A549 (cell line): Measurements from ENCODE around the gene LRIG3.

Source experiments
- EP300 ChIP-seq, 2 experiments: fragments of >200 bp; sonication (Bioruptor Twin); formaldehyde crosslinking; IDR thresholded peaks; 2 replicates in 1 of 2; 3 replicates in 1 of 2; pipeline ENCODE4 v1.6.1; 2016 to 2017
- ESRRA ChIP-seq: fragments of 150-350 bp; IDR thresholded peaks from 2 replicates; pipeline ENCODE4 v1.6.1; 2014; ENCODE audit warnings: mild to moderate bottlenecking, low read length, borderline replicate concordance
- GATA3 ChIP-seq: IDR thresholded peaks from 2 replicates; pipeline ENCODE4 v1.6.1; 2012; ENCODE audit warnings: borderline replicate concordance
- PHF8 ChIP-seq: fragments of 200-600 bp; sonication (generic); IDR thresholded peaks from 2 replicates; pipeline ENCODE4 v1.6.1; 2016; ENCODE audit warnings: low read depth, mild to moderate bottlenecking, antibody characterized with exemption, moderate library complexity, borderline replicate concordance
- SMC3 ChIP-seq: fragments of >200 bp; sonication (Bioruptor Twin); formaldehyde crosslinking; IDR thresholded peaks from 3 replicates; pipeline ENCODE4 v1.6.1; 2018; ENCODE audit warnings: inconsistent platforms
- TF ChIP-seq, protein P1 (sequence below): IDR thresholded peaks from 2 replicates; pipeline ENCODE4 v1.6.1; 2012
- TF ChIP-seq, protein P2 (sequence below): fragments of >200 bp; sonication (Bioruptor Twin); formaldehyde crosslinking; IDR thresholded peaks from 3 replicates; pipeline ENCODE4 v1.5.1; 2016

GRCh38 chr12:58870595-58870994 lies 49.7 kb downstream of the LRIG3 start:
- TF ChIP-seq, protein P1, sequence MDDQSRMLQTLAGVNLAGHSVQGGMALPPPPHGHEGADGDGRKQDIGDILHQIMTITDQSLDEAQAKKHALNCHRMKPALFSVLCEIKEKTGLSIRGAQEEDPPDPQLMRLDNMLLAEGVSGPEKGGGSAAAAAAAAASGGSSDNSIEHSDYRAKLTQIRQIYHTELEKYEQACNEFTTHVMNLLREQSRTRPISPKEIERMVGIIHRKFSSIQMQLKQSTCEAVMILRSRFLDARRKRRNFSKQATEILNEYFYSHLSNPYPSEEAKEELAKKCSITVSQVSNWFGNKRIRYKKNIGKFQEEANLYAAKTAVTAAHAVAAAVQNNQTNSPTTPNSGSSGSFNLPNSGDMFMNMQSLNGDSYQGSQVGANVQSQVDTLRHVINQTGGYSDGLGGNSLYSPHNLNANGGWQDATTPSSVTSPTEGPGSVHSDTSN, result no peak
- TF ChIP-seq SMC3 (no peak), GATA3 (no peak), EP300 (IDR thresholded peaks at IDR 0.05) (no peak), ESRRA (no peak), PHF8 (no peak)
- TF ChIP-seq, protein P2, sequence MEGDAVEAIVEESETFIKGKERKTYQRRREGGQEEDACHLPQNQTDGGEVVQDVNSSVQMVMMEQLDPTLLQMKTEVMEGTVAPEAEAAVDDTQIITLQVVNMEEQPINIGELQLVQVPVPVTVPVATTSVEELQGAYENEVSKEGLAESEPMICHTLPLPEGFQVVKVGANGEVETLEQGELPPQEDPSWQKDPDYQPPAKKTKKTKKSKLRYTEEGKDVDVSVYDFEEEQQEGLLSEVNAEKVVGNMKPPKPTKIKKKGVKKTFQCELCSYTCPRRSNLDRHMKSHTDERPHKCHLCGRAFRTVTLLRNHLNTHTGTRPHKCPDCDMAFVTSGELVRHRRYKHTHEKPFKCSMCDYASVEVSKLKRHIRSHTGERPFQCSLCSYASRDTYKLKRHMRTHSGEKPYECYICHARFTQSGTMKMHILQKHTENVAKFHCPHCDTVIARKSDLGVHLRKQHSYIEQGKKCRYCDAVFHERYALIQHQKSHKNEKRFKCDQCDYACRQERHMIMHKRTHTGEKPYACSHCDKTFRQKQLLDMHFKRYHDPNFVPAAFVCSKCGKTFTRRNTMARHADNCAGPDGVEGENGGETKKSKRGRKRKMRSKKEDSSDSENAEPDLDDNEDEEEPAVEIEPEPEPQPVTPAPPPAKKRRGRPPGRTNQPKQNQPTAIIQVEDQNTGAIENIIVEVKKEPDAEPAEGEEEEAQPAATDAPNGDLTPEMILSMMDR, result no peak
